Measurements from ENCODE around the gene TNNC2.
"Not testable (repeated sequence)": the region's sequence is repeated elsewhere in the genome, so short reads cannot be mapped to it uniquely, and the experiment has no call there.

- not testable (repeated sequence) for TF ChIP-seq CTCF, POLR2A (IDR thresholded peaks at IDR 0.05)
These were observed 29.2 kb downstream of the TNNC2 start for GRCh38 chr20:45797955-45798354.

All from lower leg skin (tissue), 3 donors.